H1 (cell line): Measurements from ENCODE around the gene HMOX2. TPM values are rescaled to one million over a fixed set of nuclear protein-coding genes. Genes with fewer than 3 reads are reported as not detected.

Experiments used
- CTCF ChIA-PET: fragments of 300-600 bp; sonication (Branson Sonifier 250); formaldehyde crosslinking; loops from one replicate; lab custom pipeline; 2021; ENCODE audit not compliant: partially characterized antibody; lab: Charles Lee
- POLR2A ChIA-PET: fragments of 300-600 bp; sonication (Branson Sonifier 250); formaldehyde crosslinking; loops from one replicate; lab custom pipeline; 2021; ENCODE audit warnings: inconsistent platforms; ENCODE audit not compliant: partially characterized antibody; lab: Charles Lee
- DNase-seq, 2 experiments: peaks; one replicate each; pipeline versions ENCODE4 v3.0.0 to v3.0.0-alpha.2; 2010 to 2022; ENCODE audit warnings: low spot score in 2 of 2, low read depth in 1 of 2, mixed read lengths in 1 of 2
- FAIRE-seq: peaks from 2 replicates; lab custom pipeline; 2011; peaks lifted over from hg19 to GRCh38; lab: Jason Lieb, UNC
- H2AFZ ChIP-seq: 2 replicates; pipeline ENCODE4 v1.8.1; 2012; ENCODE audit warnings: low read length, inconsistent platforms
- H2AK5ac ChIP-seq: 2 replicates; pipeline ENCODE4 v1.6.1; 2013; ENCODE audit warnings: low read depth, low read length
- H2BK120ac ChIP-seq: replicated peaks from 2 replicates; pipeline ENCODE3; 2013; ENCODE audit warnings: low read depth, low read length, inconsistent platforms
- H2BK12ac ChIP-seq: 2 replicates; pipeline ENCODE4 v1.6.1; 2013; ENCODE audit warnings: low read depth, low read length
- H2BK15ac ChIP-seq: 2 replicates; pipeline ENCODE4 v1.6.1; 2013; ENCODE audit warnings: low read length
- H2BK20ac ChIP-seq: 2 replicates; pipeline ENCODE4 v1.6.1; 2013; ENCODE audit warnings: low read length
- H2BK5ac ChIP-seq: 2 replicates; pipeline ENCODE4 v1.6.1; 2013; ENCODE audit warnings: low read depth, low read length
- H3K14ac ChIP-seq: 2 replicates; pipeline ENCODE4 v1.6.1; 2013; ENCODE audit warnings: inconsistent platforms; ENCODE audit not compliant: insufficient read length
- H3K18ac ChIP-seq: 2 replicates; pipeline ENCODE4 v1.6.1; 2013; ENCODE audit warnings: low read length; ENCODE audit errors: extremely low read depth
- H3K23ac ChIP-seq: 2 replicates; pipeline ENCODE4 v1.6.1; 2013; ENCODE audit warnings: inconsistent platforms; ENCODE audit not compliant: insufficient read length
- H3K23me2 ChIP-seq: 2 replicates; pipeline ENCODE4 v1.6.1; 2013; ENCODE audit warnings: low read depth, low read length
- H3K27ac ChIP-seq: 2 replicates; pipeline ENCODE4 v1.6.1; 2011; ENCODE audit warnings: low read depth, low read length, inconsistent platforms
- H3K27me3 ChIP-seq, 4 experiments: replicated peaks in 1 of 4; 1 replicate in 1 of 4; 2 replicates in 3 of 4; pipeline versions ENCODE4 v1.6.1 to v1.8.1; 2011 to 2013; ENCODE audit warnings: low read length in 3 of 4, mild to moderate bottlenecking in 3 of 4, inconsistent platforms in 2 of 4, mixed read lengths in 2 of 4, moderate library complexity in 1 of 4; ENCODE audit not compliant: control insufficient read depth in 3 of 4, insufficient read depth in 3 of 4; ENCODE audit errors: extremely low read depth in 1 of 4
- H3K36me3 ChIP-seq, 4 experiments: 2 replicates each; pipeline versions ENCODE4 v1.6.1 to v1.8.1; 2011 to 2013; ENCODE audit warnings: mild to moderate bottlenecking in 4 of 4, low read length in 3 of 4, moderate library complexity in 2 of 4, control low read depth in 1 of 4, inconsistent platforms in 1 of 4; ENCODE audit not compliant: insufficient read depth in 4 of 4, control insufficient read depth in 2 of 4
- H3K4ac ChIP-seq: replicated peaks from 2 replicates; pipeline ENCODE3; 2013; ENCODE audit warnings: low read length, low read depth, mixed read lengths, inconsistent platforms; ENCODE audit not compliant: insufficient read length
- H3K4me1 ChIP-seq, 4 experiments: replicated peaks in 1 of 4; 1 replicate in 1 of 4; 2 replicates in 3 of 4; pipeline versions ENCODE4 v1.6.1 to v1.8.1; 2011 to 2013; ENCODE audit warnings: low read length in 3 of 4, inconsistent platforms in 2 of 4, mixed read lengths in 1 of 4; ENCODE audit not compliant: insufficient read depth in 4 of 4, control insufficient read depth in 3 of 4
- H3K4me2 ChIP-seq, 2 experiments: 2 replicates each; pipeline versions ENCODE4 v1.6.1 to v1.8.1; 2011 to 2013; ENCODE audit warnings: low read depth in 2 of 2, low read length in 2 of 2, control low read depth in 1 of 2, inconsistent platforms in 1 of 2, mild to moderate bottlenecking in 1 of 2; ENCODE audit not compliant: insufficient read depth in 1 of 2
- H3K4me3 ChIP-seq, 4 experiments: fragments of 200-600, 300-600 bp in 1 of 4; sonication (generic), shearing (Covaris generic), sonication (Bioruptor Twin) in 1 of 4; 2 replicates each; pipeline versions ENCODE4 v1.5.1 to v1.8.1; 2011 to 2016; ENCODE audit warnings: low read length in 4 of 4, low read depth in 3 of 4, control low read depth in 2 of 4, inconsistent platforms in 2 of 4, mild to moderate bottlenecking in 2 of 4, mixed read lengths in 1 of 4, moderate library complexity in 1 of 4; ENCODE audit not compliant: insufficient read depth in 2 of 4; ENCODE audit errors: extremely low read depth in 1 of 4
- H3K56ac ChIP-seq: replicated peaks from 2 replicates; pipeline ENCODE3; 2013; ENCODE audit warnings: low read depth, mild to moderate bottlenecking, mixed read lengths, low read length, inconsistent platforms; ENCODE audit not compliant: insufficient read length
- H3K79me1 ChIP-seq: 2 replicates; pipeline ENCODE4 v1.6.1; 2013; ENCODE audit warnings: low read depth, low read length, control low read depth
- H3K79me2 ChIP-seq, 2 experiments: 2 replicates each; pipeline versions ENCODE4 v1.6.1 to v1.8.1; 2012 to 2013; ENCODE audit warnings: low read length in 2 of 2, mild to moderate bottlenecking in 2 of 2, inconsistent platforms in 1 of 2; ENCODE audit not compliant: insufficient read depth in 2 of 2, control insufficient read depth in 1 of 2
- H3K9ac ChIP-seq, 4 experiments: replicated peaks in 1 of 4; 1 replicate in 1 of 4; 2 replicates in 3 of 4; pipeline versions ENCODE4 v1.6.1 to v1.8.1; 2011 to 2013; ENCODE audit warnings: low read depth in 3 of 4, low read length in 3 of 4, control low read depth in 2 of 4, mild to moderate bottlenecking in 2 of 4, moderate library complexity in 2 of 4, inconsistent platforms in 1 of 4; ENCODE audit errors: extremely low read depth in 1 of 4
- H3K9me3 ChIP-seq, 2 experiments: 2 replicates each; pipeline versions ENCODE4 v1.6.1 to v1.8.1; 2012 to 2013; ENCODE audit warnings: mild to moderate bottlenecking in 2 of 2, moderate library complexity in 2 of 2, control low read depth in 1 of 2, inconsistent platforms in 1 of 2, low read depth in 1 of 2, low read length in 1 of 2, mixed read lengths in 1 of 2; ENCODE audit not compliant: insufficient read depth in 2 of 2
- H4K20me1 ChIP-seq, 2 experiments: replicated peaks in 1 of 2; 2 replicates each; pipeline versions ENCODE3 to v1.8.1; 2011 to 2013; ENCODE audit warnings: inconsistent platforms in 2 of 2, low read length in 2 of 2, mild to moderate bottlenecking in 1 of 2; ENCODE audit not compliant: insufficient read depth in 2 of 2, control insufficient read depth in 1 of 2
- H4K5ac ChIP-seq: 2 replicates; pipeline ENCODE4 v1.6.1; 2013; ENCODE audit warnings: low read length, low read depth, mixed read lengths, inconsistent platforms; ENCODE audit not compliant: insufficient read length
- H4K8ac ChIP-seq: 2 replicates; pipeline ENCODE4 v1.8.0; 2013; ENCODE audit warnings: mild to moderate bottlenecking, moderate library complexity, low read length, inconsistent platforms; ENCODE audit not compliant: insufficient read depth; ENCODE audit errors: extremely low read depth
- H4K91ac ChIP-seq: replicated peaks from 2 replicates; pipeline ENCODE3; 2013; ENCODE audit warnings: low read length, mixed read lengths, inconsistent platforms; ENCODE audit not compliant: insufficient read length
- CBX8 ChIP-seq: fragments of 300-800, 300-1000 bp; sonication (generic); IDR thresholded peaks from 2 replicates; pipeline ENCODE4 v1.7.1; 2016; ENCODE audit warnings: low read depth, low read length, borderline replicate concordance
- HDAC6 ChIP-seq: IDR thresholded peaks from one replicate; pipeline ENCODE4 v1.7.1; 2012; ENCODE audit warnings: low read depth, mild to moderate bottlenecking, inconsistent platforms, low read length, moderate library complexity
- JUND ChIP-seq: IDR thresholded peaks from 2 replicates; pipeline ENCODE4 v1.6.1; 2011; ENCODE audit warnings: mild to moderate bottlenecking, improper control_type of control experiment, low read length
- KDM5A ChIP-seq: fragments of 200-600 bp; IDR thresholded peaks from 2 replicates; pipeline ENCODE4 v1.7.1; 2012; ENCODE audit warnings: mild to moderate bottlenecking, low read length, inconsistent platforms, mixed read lengths
- RFX5 ChIP-seq: IDR thresholded peaks from 2 replicates; pipeline ENCODE4 v1.6.1; 2011; ENCODE audit warnings: low read depth, low read length, improper control_type of control experiment, borderline replicate concordance
- SAP30 ChIP-seq: fragments of 300-600 bp; sonication (generic); IDR thresholded peaks from 2 replicates; pipeline ENCODE4 v1.7.1; 2012; ENCODE audit warnings: low read length, moderate library complexity, mild to moderate bottlenecking, inconsistent platforms; ENCODE audit not compliant: insufficient read depth, insufficient replicate concordance
- SP2 ChIP-seq: IDR thresholded peaks from 2 replicates; pipeline ENCODE4 v1.6.1; 2012; ENCODE audit warnings: mild to moderate bottlenecking, low read length, inconsistent platforms
- SP4 ChIP-seq: IDR thresholded peaks from 2 replicates; pipeline ENCODE4 v1.6.1; 2012; ENCODE audit warnings: low read length, inconsistent platforms
- TAF7 ChIP-seq: optimal IDR thresholded peaks from 2 replicates; pipeline ENCODE3; 2011; ENCODE audit warnings: low read depth, mild to moderate bottlenecking, inconsistent platforms, low read length, moderate library complexity, borderline replicate concordance
- ZNF274 ChIP-seq: IDR thresholded peaks from 2 replicates; pipeline ENCODE4 v1.7.0; 2012; ENCODE audit warnings: low read length, borderline replicate concordance; ENCODE audit errors: extremely low read depth
- WGBS, 2 experiments: shearing (Covaris generic) in 1 of 2; methylation state at CpG; one replicate each; pipeline versions ENCODE4 v1.1.6 to v1.1.7; 2013 to 2015; ENCODE audit warnings: low lambda C conversion rate in 2 of 2, mixed read lengths in 2 of 2, inconsistent platforms in 1 of 2, low coverage in 1 of 2, missing lambda C conversion rate in 1 of 2; ENCODE audit not compliant: insufficient replicate concordance in 2 of 2, insufficient coverage in 1 of 2, insufficient read length in 1 of 2; ENCODE audit errors: extremely low coverage in 1 of 2, missing lambda C conversion rate in 1 of 2; 5-methylcytosine and 5-hydroxymethylcytosine counted together
- polyA plus RNA-seq, 7 experiments: library from polyadenylated mRNA; depleted of rRNA in 3 of 7; stranded (reverse) in 5 of 7; unstranded in 2 of 7; fragments of >200 nt in 5 of 7; fragments of 200-250 nt in 2 of 7; gene quantifications; 1 replicate in 5 of 7; 2 replicates in 1 of 7; 4 replicates in 1 of 7; pipeline versions ENCODE4 v1.2.1 to v1.2.3, GENCODE V29; 2011 to 2013; ENCODE audit warnings: missing spikeins in 2 of 7, mixed read lengths in 2 of 7
- total RNA-seq: library from RNA; stranded (reverse); fragmentation: NEBNext Ultra II Directional; extraction: Animal tissue kit (Norgen Biotek cat#: 25700); gene quantifications from 2 replicates; pipeline ENCODE4 v1.2.1, GENCODE V29; 2021

Gene HMOX2
- total and polyA plus RNA-seq, 2 of the 8 experiments (the other 6 are each of a cell fraction or from before 2014, with no cell fraction given), result 36.5 to 48.4 TPM

DNA sequence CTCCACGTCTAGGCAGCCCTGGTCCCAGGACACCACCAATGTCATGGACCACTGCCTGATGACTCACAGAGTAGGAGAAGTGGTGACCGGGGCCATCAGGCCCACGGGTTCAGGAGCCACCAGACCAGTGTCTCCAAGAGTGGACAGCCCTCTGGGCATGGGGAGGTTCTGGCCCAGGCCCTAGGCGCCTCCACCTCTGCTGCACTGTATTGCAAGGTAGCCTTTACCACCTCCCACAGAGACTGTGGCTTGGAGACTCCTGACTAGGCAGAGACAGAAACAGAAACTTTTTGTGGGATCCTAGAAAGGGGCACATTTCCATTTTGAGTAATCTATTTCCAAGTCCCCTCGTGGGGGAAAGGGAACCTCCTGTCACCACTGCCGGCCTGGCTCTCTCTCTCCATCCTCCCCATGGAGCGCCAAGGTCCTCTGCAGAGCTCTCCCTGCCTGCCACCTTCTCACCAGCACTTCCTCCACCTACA lies 59.5 kb downstream of the HMOX2 start:
- CTCF ChIA-PET, result interaction anchor here (1.6 to 40.7 kb wide), 4 partner anchors 10 to 20 kb away, joined by 6 to 968 read pairs (median 9); no protein-coding TSS in a partner anchor
- H3K4me2 ChIP-seq, result no peak overlapping the region
- no peak overlapping the region for H2AK5ac ChIP-seq
- H3K18ac ChIP-seq, result no peak overlapping the region
- no peak overlapping the region for H3K27ac ChIP-seq
- 84% methylated on average over 7 of the region's 7 CpGs; no CpG with 5 or more reads in 1 of the 2 experiments for WGBS, 2 experiments
- H2BK15ac ChIP-seq, result peak overlapping the region; percentile 1; the same call in 1 of the 2 replicates
- H3K23me2 ChIP-seq, result peaks cover 3% of the 10 kb centered on the region; the same call in 1 of the 2 replicates
- peak overlapping the region; percentile 80; the same call in 1 of the 2 replicates for H2BK12ac ChIP-seq
- TF ChIP-seq KDM5A (no peak), TAF7 (no peak), SP4 (no peak), JUND (no peak), SAP30 (no peak), ZNF274 (no peak), HDAC6 (no peak), RFX5 (no peak), CBX8 (no peak), SP2 (no peak)
- TF ChIP-seq, all 59 proteins: peak for 0
- Histone ChIP-seq H3K27me3 (peaks cover 1 to 14% (median 11%) of the 10 kb centered on the region in 4 experiments), H2BK120ac (no peak overlapping the region), H3K36me3 (peaks cover 2 to 11% (median 6%) of the 10 kb centered on the region in 4 experiments; a peak in 6 of 8 replicates), H3K4me1 (peaks cover 0 to 8% (median 5%) of the 10 kb centered on the region in 4 experiments; a peak in 5 of 7 replicates), H3K4ac (no peak overlapping the region), H3K56ac (no peak overlapping the region), H4K5ac (no peak overlapping the region), H4K8ac (no peak overlapping the region; the same call in 1 of the 2 replicates), H4K91ac (no peak overlapping the region), H2AFZ (no peak overlapping the region), H4K20me1 (peaks cover 3 to 13% of the 10 kb centered on the region in 2 experiments), H3K79me1 (peaks cover 28% of the 10 kb centered on the region), H3K23ac (no peak overlapping the region), H3K14ac (no peak overlapping the region), H3K9ac (no peak overlapping the region; a peak in 1 of 7 replicates), H3K4me3 (no peak overlapping the region; a peak in 1 of 8 replicates), H2BK5ac (no peak overlapping the region), H3K79me2 (peaks cover 3 to 58% of the 10 kb centered on the region in 2 experiments; a peak in 2 of 4 replicates), H2BK20ac (0 out of 2 replicates have a peak overlapping the region, but pooled peaks have one; percentile 25), H3K9me3 (peaks cover 6 to 11% of the 10 kb centered on the region in 2 experiments)
- DNase-seq (no peak), FAIRE-seq (no peak)
- POLR2A ChIA-PET, result interaction anchor here (0.6 to 2.5 kb wide), 4 partner anchors 11 to 44 kb away, joined by 3 to 11 read pairs (median 4); no protein-coding TSS in a partner anchor
